Endometrium (tissue), 2 donors: Measurements from ENCODE around the gene CCDC69.
"Not testable (repeated sequence)": the region's sequence is repeated elsewhere in the genome, so short reads cannot be mapped to it uniquely, and the experiment has no call there.

Experiments used
- FAIRE-seq: peaks from 2 replicates; lab custom pipeline; 2012; peaks lifted over from hg19 to GRCh38; lab: Jason Lieb, UNC
- donor health status: control.
- donor health status: control.

Gene CCDC69

DNA sequence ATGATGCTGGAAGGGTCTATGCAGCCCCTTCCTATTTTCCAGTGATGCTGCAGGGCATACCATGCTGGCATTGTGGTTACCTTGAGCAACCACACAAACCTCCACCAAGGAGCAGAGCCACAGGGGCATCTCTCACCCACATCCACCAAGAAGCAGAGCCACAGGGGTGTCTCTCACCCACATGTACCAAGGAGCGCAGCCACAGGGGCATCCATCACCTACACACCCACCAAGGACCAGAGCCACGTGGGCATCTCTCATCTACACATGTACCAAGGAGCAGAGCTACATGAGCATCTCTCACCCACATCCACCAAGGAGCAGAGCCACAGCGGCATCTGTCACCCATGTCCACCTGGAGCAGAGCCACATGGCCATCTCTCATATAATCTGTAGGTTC is 20.3 kb upstream of the CCDC69 start:
- FAIRE-seq = no peak

- no peak for FAIRE-seq
Observed at GRCh38 chr5:151243564-151243963, 19.7 kb upstream of the CCDC69 start.

DNA sequence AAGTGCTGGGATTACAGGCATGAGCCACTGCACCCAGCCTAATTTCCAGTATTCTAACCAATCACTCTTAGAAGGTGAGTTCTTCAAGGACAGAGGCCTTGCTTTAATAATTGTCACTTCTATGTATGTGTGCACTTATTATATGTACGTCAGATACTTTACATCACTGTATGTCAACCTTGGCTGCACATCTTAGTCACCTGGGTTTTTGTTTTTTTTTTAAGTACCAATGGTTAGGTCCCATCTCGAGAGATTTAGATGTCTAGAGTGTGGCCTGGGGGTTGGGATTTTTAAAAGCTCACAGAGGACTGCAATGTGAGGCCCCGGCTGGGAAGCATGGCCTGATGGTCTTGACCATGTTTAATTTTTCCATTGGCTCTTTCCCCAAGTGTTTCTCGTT is 19.2 kb upstream of the CCDC69 start:
- no peak for FAIRE-seq

GRCh38 chr5:151240924-151241635 is 17.2 kb upstream of the CCDC69 start:
- no peak for FAIRE-seq

GRCh38 chr5:151240268-151240835 is 16.5 kb upstream of the CCDC69 start:
- not testable (repeated sequence) for FAIRE-seq

GRCh38 chr5:151239237-151239861 is 15.5 kb upstream of the CCDC69 start:
- peak; percentile 75 for FAIRE-seq

GRCh38 chr5:151238303-151238741 is 14.4 kb upstream of the CCDC69 start:
- FAIRE-seq = no peak

DNA sequence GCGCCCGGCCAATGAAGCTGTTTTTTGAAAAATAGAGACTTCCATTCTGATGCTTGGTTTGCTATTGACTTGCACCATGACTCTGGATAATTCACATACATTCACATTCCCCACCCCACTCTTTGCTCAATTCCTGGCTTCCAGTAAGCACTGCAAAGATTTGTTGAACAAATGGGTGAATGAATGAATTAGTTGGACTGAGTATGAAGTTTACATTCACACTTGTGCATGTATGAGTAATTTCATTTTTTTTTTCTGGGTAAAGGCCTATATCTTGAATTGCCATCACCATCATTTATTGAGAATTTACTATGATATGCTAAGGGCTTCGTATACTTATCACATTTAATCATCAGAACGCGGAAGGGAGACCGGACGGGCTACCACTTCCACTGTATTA is 13.8 kb upstream of the CCDC69 start:
- no peak for FAIRE-seq

DNA sequence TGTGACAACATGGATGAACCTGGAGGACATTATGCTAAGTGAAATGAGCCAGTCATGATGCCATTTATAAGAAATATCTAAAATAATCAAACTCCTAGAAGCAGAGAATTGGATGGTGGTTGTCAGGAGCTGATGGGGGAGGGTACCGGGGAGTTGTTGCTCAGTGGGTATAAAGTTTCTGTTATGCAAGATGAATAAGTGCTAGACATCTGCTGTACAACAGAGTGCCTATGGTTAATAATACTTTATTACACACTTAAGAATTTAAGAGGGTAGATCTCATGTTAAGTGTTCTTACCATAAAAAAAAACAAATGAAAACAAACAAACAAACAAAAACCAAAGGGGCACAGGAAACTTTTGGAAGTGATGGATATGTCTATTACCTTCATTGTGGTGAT is 13.0 kb upstream of the CCDC69 start:
- no peak for FAIRE-seq

GRCh38 chr5:151235239-151235571 is 11.3 kb upstream of the CCDC69 start:
- FAIRE-seq = not testable (repeated sequence)

DNA sequence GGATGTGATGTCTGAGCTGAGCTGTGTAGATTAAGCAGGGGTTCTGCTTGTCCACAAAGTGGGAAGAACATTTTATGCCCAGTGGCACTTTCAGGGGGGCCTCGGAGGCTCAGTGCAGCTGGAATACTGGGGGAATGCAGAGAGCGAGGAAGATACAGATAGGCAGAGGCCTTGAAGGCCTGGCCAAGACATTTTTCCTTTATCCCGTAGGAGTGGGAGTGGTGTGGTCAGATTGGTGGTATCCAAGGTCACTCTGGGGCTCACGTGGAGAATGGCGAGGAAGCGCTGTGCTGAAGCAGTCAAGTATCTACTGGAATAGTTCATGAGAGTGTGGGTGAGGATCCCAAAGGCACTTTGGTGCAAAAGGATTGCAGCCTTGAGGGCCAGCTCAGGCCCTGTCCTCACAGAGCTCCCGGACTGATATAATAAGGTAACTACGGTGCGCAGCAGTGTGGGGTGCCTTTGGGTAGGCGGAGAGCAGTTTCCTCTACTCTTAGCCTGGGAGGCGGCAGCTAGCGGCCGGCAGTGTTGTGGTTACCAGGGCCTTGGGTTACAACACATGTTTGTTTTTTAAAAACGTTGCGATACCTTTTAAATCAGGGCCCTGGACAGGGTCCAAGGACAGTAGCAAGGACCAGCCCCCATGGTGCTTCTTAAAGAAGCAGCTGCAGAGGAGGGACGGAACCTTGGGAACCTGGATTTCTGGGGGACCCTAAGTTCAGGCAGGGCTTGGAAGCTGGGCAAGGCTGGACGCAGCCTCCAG is 10.8 kb upstream of the CCDC69 start:
- no peak for FAIRE-seq

DNA sequence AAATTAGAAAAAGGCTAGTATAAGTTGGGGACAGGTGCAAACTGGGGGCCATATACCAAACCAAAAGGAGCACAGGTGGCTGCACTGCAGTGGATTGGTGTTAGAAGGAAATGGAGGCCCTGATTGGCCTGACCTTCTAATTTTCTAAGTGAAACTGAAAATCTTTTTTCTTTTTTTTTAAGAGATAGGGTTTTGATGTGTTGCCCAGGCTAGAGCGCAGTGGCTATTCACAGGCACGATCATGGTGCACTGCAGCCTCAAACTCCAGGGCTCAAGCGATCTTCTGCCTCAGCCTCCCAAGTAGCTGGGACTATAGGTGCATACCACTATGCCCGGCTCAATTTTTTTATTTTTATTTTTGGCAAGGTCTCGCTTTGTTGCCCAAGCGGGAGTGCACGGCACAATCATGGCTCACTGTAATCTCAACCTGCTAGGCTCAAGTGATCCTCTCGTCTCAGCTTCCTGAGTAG is 9.8 kb upstream of the CCDC69 start:
- no peak for FAIRE-seq

GRCh38 chr5:151231359-151231758 is 7.5 kb upstream of the CCDC69 start:
- FAIRE-seq = no peak

DNA sequence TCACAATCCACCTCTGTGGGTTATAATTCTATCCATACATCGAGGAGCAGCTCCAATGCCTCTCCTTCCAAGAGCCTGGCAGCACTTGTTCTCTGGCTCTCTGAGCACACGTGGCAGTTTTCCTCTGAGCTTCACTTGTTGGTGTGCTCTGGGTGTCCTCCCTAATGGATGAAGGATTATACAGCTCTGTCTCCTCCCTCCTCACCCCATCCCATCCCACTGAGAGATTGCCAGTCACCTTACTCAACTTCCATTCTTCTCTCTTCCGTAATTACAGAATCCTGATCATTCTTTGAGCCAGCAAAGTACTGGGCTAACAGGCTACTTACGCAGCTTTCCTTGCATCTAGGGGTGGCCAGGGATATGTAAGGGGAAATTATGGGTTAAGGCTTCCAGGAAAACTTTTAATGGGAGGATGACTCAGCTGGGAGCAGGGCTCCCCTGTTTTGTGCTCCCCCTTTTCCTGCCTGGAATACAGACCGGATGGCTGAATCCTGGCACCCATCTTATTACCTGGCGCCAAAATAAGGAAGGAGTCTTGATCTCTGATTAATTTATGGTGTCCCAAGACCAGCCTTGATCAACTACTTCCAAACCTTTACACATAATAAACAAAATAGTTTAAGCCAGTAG is 6.3 kb upstream of the CCDC69 start:
- FAIRE-seq = no peak

- no peak for FAIRE-seq
Observed at GRCh38 chr5:151228986-151229385, 5.1 kb upstream of the CCDC69 start.

- no peak for FAIRE-seq
Observed at GRCh38 chr5:151227918-151228447, 4.1 kb upstream of the CCDC69 start.

GRCh38 chr5:151225475-151225874 is 1.6 kb upstream of the CCDC69 start:
- FAIRE-seq = no peak

GRCh38 chr5:151225071-151225470 is 1.2 kb upstream of the CCDC69 start:
- no peak for FAIRE-seq

GRCh38 chr5:151224372-151224771 is 480 bp upstream of the CCDC69 start:
- no peak for FAIRE-seq

GRCh38 chr5:151222790-151223446 is 974 bp downstream of the CCDC69 start:
- no peak for FAIRE-seq

DNA sequence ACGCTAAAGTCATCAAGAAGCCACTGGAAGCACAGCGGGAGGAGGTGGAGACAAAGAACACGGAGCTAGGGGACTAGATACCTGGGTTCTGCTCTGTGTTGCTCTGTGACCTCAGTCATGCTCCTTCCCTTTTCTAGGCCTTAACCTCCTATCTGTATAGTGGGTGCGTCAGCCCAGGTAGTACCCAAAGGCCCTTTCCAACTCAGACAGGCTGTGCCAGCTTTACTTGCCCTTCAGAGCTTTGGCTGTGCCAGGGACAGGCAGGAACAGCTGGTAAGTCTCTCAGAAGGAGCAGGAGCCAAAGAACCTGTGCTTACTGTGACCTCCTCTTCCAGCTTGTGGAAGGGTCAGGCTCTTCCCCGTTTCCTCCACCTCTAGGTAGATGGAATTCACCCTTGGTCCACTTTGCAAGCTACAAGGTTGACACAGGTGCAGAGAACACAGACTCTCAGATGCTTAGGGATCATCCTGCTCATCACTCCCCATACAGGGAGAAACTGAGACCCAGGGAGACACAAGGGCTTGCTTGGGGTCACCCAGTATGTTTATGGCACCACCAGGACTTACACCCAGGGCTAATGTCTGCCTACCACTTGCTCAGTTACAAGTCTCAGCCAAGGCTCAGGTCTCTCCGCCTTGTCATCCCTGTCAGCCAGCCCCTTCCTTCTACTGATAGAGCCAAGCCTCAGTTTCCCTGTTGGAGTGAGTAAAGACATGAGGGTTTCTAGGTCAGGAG is 1.7 kb downstream of the CCDC69 start:
- no peak for FAIRE-seq
